ENCODE measurements around the gene SLC17A6.

The SLC17A6 gene

DNA sequence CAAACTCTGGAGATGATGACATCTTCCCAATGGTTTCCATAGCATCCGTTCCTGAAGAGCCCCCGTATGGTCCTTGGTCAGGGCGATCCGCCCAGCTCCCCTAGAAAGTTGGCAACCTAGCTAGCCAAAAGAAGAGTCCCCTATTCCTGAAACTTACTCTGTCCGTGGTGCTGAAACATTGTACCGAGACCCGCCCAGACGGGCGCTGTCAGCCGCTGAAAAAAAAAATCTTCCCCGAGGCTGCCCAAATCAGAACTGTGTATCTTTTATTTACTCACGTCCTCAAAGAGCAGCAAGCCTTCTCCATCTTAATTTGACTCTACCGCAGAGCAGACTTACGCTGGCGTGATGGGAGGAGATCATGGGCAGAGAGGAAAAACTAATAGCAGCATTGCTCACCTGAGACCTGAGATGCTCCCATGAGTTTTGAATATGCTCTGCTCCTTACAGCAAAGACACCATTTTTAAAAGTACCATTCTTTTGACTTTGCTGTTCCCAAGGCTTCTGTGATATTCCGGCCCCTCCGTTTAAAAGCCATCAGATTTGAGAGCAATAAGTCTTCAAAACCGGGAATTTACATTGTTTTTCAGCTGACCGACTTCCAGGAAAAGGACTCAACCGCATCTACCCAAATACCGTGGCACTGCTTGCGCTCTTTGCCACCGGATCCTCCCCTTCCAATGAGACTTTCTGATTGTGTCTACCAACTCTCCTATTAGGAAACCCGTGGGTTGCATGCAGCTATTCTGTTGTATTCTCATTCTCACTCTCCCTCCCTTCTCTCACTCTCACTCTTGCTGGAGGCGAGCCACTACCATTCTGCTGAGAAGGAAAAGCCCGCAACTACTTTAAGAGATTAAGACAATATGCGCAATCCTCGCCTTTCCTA, at the start of gene SLC17A6:
SLC17A6 (plus strand) TSS at position 786 of the 890 bp plus-strand sequence. CDS start 153 bp downstream, outside the sequence.
- peak in 2 of 6 experiments; percentile 3 to 6 for DNase-seq

DNA sequence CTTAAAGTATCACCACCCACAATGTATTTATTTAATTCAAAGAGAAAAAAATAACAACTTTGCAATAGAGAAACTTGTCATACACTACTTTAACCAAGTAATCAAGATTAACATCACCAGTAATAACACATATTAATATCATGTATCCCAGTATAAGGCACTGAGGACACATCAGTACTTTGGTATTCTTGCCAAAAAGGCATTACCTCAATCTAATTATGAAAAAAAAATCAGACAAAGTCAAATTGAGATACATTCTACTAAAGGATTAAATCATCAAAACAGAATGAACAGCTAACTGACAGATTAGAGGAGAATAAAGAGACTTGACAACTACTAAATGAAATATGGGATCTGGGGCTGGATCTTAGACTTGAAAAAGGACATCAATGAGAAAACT, 35.8 kb upstream of the SLC17A6 start:
- no peak for DNase-seq

- DNase-seq = peak in 1 of 6 experiments; percentile 9
These were observed 33.7 kb upstream of the SLC17A6 start for GRCh38 chr11:22304337-22304961.

GRCh38 chr11:22317656-22318055, 20.5 kb upstream of the SLC17A6 start:
- no peak for DNase-seq

DNA sequence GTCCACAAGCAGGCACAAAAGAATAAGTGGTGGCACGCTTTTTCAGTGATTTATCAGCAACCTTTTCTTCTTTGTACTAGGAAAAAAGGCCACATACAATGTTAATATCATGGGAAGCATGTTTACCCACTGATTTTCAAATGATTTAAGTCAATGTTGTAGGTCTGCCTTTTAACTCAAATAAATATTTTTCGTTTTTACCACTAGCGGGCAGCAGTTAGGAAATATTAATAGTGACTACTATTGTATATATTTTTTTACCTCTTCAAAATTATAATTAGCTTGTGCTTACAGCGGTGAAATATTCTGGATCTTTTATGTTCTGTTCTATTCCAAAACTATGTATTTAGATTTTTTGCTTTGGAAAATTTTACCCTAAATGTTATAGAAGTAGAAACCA, 6.4 kb upstream of the SLC17A6 start:
- no peak for DNase-seq

- no peak for DNase-seq
These were observed 1.6 kb upstream of the SLC17A6 start for GRCh38 chr11:22336587-22336986.

DNA sequence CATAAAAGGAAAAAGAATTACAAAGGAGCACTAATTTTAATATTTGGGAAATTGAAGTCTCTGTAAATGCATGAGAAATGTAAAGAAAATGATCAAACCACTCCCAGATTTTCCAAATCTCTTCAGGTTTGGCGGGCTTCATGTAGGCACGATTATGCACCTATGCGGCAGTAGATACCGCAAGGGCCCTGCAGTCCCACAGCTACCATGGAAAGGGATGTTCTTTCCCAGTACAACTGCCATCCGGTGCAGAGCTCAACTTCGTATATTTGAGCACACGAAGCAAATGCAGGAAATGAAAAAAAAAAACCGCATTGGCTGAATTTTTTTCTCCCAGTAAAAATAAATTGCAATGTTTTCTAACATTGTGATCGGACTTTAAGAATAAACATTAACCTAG, 1.4 kb downstream of the SLC17A6 start:
- no peak for DNase-seq

DNA sequence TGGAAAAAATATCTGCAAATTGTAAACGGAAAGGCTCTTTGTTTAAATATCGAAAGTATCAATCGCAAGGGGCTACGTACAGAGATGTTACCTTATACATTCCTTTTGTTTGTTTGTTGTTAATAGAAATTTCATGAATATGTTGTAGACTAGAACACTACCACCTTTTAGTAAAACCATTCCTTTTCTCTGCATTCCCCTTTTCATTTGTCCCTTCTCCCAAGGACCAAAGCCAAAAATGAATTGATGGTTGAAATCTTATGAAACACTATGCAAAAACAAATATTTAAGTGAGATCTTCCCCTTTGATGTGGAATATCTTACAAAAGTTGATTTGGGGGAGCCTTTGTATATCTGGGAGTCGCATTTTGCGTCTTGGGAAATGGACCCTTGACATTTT, 2.1 kb downstream of the SLC17A6 start:
- DNase-seq = no peak

DNA sequence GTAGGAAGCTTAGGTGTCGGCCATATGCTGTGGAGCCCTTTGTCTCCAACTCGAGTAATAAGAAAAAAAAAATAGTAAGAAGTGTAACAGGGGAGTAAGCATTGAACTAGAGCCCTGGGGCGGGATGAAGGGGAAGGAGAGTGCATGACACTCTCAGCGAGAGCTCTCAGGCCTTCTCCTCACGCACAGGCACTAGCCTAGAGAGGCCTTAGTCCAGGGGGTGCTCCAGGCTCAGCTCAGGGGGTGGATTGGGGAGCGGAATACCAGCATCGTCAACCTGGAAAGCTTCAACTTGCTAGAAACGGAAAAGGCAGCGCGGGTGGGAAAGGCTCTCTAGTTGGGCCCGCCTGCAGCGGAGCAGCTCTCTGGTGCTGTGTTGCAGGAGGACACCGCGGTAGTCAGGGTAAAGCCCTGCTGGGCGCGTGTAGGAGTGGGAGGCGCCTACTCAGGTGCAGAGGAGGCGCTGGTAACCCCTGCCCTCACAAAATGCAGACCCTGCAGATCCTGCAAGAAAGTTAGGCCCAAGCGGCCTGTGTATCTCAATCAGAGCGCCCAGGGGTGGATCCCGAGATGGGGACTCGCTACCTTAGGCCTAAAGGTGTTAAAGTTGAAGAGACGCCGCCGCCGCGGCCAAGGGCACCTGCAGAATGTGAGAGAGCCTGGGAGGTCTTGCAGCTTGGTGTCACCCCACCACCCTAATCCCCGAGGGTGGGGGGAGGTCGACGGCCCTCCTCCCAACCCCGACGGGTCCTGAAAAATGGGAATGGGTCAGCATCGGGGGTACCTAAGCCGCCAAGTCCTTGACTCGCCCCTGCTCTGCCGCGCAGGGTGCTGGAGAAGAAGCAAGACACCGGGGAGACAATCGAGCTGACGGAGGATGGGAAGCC, 2.8 kb downstream of the SLC17A6 start:
- no peak for DNase-seq

DNA sequence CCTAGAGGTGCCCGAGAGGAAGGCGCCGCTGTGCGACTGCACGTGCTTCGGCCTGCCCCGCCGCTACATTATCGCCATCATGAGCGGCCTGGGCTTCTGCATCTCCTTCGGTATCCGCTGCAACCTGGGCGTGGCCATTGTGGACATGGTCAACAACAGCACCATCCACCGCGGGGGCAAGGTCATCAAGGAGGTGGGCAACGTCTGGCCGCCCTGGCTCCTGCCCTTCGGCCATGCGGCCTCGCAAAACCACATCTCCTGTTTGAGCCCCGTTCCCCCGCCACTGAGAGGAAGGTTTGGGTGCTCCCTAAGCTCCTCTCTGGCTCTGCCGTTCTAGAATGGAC, 3.4 kb downstream of the SLC17A6 start:
- DNase-seq = no peak

GRCh38 chr11:22342211-22343031, 4.2 kb downstream of the SLC17A6 start:
- DNase-seq = no peak

DNA sequence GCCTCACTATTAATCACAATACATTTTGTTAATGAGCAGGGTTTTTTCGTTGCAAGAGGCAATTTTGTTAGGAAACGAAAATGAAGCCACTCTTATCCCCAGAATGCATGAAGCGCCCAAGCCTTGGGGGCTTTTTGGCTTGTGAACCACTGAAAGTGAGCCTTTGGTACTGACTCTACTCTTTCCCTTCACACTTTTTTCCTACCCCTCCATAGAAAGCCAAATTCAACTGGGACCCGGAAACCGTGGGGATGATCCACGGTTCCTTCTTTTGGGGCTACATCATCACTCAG, 4.8 kb downstream of the SLC17A6 start:
- no peak for DNase-seq

- DNase-seq = no peak
These were observed 5.3 kb downstream of the SLC17A6 start for GRCh38 chr11:22343371-22344032.

DNA sequence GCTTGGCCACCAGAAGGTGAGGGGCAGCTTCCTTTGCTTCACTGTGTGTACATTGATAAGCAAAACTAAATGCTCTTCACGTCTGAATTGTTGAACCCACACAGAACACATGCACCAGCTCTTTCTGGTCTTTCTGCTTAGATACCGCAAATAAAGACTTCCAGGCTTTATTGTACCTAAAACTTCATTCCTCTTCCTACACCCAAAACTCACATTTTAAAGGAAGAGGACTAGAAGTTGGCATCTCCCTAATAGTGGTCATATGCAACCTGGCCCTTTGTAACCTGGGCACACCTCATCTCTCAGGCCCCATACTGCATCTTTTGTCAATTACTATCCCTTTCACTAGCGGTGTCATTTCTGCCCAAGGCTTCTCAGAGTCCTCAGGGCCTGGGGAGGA, 5.9 kb downstream of the SLC17A6 start:
- no peak for DNase-seq

GRCh38 chr11:22346282-22346681, 8.1 kb downstream of the SLC17A6 start:
- no peak for DNase-seq

- no peak for DNase-seq
These were observed 9.8 kb downstream of the SLC17A6 start for GRCh38 chr11:22347857-22348487.

- DNase-seq = no peak
These were observed 11.3 kb downstream of the SLC17A6 start for GRCh38 chr11:22349491-22349890.

- DNase-seq = no peak
These were observed 21.1 kb downstream of the SLC17A6 start for GRCh38 chr11:22359295-22359694.

- no peak for DNase-seq
These were observed 33.0 kb downstream of the SLC17A6 start for GRCh38 chr11:22371160-22371559.

DNA sequence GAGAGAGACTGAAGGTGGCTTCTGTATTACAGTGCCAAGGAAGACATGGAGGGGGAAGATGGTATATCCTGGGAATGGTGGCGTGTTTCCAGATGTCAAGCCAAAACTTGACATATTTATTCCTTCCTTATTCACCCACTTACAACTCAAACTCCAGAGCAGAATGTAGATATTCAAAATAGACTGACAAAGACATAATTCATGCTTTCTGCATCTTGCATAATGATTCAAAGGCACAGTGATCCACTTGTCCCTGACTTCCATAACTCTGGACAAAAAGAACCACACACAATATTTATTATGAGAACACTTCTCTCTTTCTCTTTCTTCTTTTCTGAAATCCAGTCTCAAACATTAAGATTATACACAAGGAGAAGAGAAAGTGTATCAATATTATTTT, 48.9 kb downstream of the SLC17A6 start:
- DNase-seq = no peak

DNA sequence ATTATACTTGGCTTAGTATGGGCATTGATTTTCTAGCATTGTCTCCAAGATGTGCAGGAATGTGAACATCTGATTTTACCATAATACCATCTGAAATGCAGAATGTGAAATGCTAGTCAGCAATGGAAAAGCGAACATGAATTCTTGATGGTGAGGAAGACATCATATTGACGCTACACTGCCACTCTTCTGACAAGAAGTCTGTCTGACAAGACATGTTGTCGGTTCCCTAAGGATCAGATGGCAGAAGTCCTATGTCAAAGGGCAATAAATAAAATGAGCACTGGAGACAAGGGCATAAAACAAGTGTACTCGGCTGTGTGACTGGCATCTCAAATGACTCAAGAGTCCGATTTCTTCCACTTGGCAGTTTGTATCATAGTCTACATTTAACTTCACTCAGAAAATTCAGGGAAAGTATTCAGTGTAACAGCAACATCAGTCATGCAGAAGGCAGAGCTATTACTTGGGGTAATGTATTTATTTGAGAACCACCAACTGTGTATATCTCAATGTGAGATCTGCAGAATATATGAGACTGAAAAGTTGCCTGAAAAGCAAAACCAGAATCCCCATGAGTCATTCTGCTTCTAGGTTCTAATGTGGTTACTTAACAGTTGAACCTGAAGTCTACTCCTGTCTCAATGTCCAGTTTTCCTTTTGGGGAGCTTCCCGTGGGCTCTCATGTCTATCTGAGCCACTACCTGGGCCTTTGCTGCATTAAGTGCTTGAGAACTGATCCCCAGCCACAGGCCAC, 51.5 kb downstream of the SLC17A6 start:
- DNase-seq = no peak

All from stimulated activated naive CD4-positive, alpha-beta T cell (primary cell).